NCI-H526 treated with DMSO at 0.1 percent for 48 hours (cell line): Measurements from ENCODE around the gene RBM19.

Experiments
- DNase-seq: peaks from one replicate; lab custom pipeline; 2025; lab: John Stamatoyannopoulos, UW

Gene RBM19

DNA sequence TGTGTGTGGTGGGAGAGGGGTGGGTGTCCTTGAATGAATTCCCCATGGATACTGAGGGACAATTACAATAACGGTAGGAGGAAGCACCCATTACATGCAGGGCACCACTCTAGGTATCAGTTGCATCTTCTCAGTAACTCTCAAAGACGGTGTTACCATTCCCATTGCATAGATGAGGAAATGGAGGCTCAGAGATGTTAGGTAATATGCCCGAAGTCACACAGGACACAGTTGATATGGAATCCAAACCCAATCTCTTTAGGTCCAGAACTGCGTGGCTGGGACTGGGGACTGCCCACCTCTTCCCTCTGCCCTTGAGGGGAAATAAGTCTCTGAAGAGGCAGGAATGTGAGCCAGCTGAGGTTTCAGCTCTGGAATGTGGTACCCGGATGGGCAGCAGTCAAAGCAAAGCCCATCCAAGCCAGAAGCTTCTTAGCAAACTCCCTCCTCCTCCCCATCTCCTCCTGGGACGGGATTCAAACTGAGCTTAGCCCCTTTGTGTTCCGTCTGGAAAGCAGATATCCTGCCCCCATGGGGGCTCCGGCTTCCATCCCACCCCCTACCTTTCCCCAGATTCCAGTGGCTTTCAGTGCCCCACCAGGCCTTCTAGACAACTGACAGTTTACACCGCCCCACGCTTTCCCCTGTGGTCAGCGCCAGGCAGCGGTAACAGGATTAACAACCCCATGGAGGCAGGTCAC is 187.5 kb downstream of the RBM19 start:
- no peak for DNase-seq

DNA sequence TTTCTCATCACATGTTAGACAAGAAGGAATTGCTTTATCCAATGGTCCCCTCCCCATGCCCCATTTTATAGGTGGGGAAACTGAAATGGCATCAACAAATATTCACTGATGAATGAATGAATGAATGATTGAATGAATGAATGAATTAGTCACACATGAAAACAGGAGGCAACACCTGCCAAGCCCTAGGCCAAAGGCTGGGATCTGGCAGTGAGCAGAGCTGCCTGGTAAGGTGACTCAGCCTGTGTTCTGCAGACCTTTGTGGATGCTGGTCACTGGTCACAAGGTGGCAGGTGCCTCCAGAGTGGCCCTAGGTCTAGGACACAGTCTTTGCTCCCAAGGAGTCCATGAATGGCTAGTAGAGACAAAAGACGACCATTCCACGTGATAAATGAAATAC is 188.4 kb downstream of the RBM19 start:
- no peak for DNase-seq

DNA sequence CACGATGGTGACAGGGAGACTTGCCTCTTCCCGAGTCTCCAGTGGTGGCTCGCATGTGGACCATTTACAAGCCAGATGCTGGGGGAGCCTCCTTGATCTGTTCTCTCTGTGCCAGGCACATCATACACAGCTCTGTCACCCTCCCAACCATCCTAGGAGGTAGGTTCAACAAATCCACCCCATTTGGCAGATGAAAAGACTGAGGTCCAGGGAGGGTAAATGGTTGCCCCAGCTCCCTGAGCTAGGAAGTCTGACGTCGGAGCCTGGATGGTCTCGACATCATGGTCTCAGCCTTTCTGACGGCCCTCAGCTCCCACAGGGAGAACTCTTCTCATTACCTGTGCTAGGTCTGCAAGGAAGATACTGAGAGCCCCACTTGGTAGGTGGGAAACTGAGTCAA is 189.6 kb downstream of the RBM19 start:
- no peak for DNase-seq

DNA sequence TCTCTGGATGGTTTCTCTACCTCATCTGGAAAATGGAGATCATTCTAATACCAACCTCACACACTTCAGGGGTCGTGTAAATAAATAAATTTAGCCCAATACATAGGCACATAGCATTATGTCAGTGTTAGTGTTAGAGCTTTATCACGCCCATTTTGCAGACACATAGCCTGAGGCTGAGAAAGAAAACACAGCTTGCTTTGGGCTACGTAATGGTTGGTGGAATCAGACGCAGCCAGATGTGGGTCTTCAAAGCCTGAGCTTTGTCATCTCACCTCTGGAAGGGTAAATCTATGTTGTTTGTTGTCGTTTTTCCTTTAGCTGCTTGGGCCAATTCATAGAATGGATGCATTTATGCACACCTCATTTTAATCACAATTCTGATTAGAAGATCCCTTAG is 191.6 kb downstream of the RBM19 start:
- DNase-seq = no peak

DNA sequence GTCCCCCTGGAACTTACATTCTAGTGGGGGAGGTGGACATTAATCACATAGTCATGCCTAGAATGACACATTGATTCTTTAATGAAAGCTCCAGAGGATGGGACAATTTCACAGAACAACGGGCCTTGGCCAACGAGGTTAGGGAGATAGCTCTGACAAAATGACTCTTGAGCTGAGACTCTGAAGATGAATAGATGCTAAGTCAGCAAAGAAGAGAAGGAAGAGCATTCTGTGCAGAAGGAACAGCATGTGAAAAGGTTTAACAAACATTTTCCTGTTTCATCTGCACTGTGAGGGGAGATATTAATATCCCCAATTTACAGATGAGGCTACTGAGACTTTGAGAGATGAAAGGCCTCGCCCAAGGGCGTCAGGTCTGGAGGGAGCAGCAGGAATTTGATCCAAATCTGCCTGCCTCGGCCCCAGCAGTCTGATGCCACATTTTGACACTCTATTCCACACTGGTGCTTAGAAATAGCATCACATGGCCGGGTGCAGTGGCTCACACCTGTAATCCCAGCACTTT is 193.6 kb downstream of the RBM19 start:
- no peak for DNase-seq

DNA sequence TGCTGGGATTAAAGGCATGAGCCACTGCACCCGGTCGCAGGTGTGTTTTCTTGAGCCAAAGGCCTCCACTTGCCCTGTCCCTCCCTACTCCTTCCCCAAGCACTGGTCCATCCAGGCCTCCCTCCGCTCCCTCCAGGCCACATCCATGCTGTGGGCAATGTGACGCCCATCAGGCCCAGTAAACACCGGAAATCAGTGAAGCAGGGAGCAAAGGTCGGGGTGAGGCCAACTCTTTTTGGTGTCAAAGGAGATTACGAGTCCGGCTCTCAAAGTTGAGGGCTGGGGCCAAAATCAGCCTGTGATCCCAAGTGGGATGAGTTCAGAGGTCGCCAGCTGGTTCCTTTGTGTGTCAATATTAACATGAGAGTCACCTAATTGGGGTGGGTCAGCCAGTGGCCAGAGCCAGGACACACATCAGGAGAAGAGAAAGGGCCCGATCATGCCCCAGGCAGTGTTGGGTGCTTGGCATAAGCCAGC is 195.7 kb downstream of the RBM19 start:
- no peak for DNase-seq

DNA sequence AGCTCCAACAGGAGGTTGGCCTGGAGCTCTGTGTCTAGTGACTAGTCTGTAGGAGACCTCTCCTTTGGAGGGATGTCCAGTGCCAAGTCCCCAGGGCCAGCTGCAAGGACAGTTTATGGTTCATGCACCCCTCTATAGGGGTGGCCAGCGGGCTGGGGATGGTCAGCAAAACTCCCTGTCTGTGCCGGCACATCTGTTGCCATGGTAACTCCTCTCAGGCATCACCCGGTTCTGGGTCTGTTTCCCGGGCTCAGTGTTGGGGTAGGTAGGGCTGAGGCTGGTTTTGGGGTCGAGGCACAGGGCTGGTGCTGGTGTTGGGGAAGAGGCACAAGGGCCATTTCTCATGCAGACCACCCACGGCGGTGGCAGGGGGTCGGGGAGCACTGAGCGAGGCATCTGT is 196.8 kb downstream of the RBM19 start:
- DNase-seq = no peak

DNA sequence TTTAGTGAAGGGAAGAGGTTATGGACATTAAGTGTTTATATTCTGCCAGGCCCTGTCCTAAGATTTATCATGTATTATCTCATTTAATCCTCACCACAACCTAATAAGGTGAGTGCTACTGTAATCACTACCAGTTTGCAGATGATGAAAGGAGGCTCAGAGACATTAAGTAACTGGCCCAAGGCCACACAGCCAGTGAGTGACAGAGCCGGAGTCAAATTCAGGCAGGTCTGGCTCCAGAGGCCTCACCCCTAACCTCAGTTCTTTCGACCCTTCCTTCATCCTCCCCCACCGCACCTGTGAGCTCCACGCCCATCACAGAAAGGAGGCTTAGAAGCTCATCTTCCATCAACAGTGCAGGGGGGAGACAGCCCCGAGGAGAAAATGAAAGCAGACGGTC is 197.3 kb downstream of the RBM19 start:
- no peak for DNase-seq

DNA sequence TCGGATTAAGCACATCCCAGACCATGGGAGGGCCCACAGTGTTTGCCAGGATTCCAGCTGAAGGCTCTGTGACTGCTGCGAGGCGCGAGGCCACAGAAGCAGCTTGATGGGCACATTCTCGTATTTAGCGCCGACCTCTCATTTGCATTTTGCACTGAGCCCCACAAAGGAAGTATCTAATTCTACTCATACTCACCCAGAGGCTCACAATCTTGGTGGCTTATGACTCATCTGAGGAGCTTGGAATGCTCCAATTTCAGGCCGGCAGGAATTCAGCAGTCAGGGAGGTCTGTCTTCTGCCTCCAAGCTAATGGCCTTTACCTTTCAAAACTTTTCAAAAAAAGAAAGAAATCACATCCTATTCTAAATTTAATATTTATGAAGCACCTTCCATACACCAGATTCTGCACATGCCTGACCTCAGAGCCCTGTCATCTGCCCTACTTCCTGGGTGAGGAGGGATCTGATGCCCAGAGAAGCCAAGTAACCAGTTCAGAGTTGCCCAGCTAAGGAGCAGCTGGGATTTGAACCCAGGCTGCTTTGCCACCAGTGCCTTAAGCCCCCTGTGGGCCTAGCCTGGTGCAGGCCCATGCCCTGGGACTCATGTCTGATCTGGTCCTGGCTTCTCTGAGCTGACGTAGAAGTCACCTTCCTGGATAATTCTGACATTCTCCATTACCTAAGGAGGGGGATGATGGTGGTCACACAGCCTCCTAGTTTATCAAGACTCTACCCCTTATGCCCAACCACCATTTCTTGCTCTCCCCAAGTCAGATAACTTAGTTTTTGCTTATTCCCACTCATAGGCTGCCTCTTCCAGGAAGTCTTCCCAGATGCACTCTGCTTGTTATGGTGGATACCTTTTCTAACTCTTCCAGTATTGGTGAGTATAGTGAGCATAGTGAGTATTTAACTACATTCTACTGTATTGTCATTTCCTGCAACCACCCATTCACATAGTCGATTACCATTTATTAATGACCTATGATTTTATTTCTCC is 198.9 kb downstream of the RBM19 start:
- no peak for DNase-seq
